WERI-Rb-1 (cell line): ENCODE measurements around the gene SLITRK6.

Source experiments
- DNase-seq: peaks from one replicate; pipeline ENCODE4 v3.0.0-alpha.2; 2020
- H3K27ac ChIP-seq: fragments of 250-450 bp; sonication (Bioruptor Pico); 2 replicates; pipeline ENCODE4 v1.5.1; 2020; ENCODE audit warnings: mild to moderate bottlenecking, moderate library complexity
- H3K27me3 ChIP-seq: fragments of 250-450 bp; sonication (Bioruptor Pico); 2 replicates; pipeline ENCODE4 v1.5.1; 2021; ENCODE audit warnings: mild to moderate bottlenecking, low read depth, moderate library complexity; ENCODE audit not compliant: insufficient read depth, severe bottlenecking
- H3K36me3 ChIP-seq: fragments of 250-450 bp; sonication (Bioruptor Pico); 2 replicates; pipeline ENCODE4 v1.5.1; 2020; ENCODE audit warnings: mild to moderate bottlenecking, moderate library complexity
- H3K4me3 ChIP-seq: 2 replicates; pipeline ENCODE4 v1.5.1; 2011; ENCODE audit warnings: low read depth, mild to moderate bottlenecking, control low read depth, low read length
- H3K9me3 ChIP-seq: fragments of 250-450 bp; sonication (Bioruptor Pico); 2 replicates; pipeline ENCODE4 v1.5.1; 2021; ENCODE audit warnings: mild to moderate bottlenecking, moderate library complexity; ENCODE audit not compliant: severe bottlenecking
- CTCF ChIP-seq: IDR thresholded peaks from 2 replicates; pipeline ENCODE4 v1.5.1; 2011; ENCODE audit warnings: low read depth, mild to moderate bottlenecking, control low read depth, inconsistent platforms, low read length

SLITRK6 gene

GRCh38 chr13:85823832-85824231 lies 24.6 kb upstream of the SLITRK6 start:
- H3K27ac ChIP-seq: no peak overlapping the region
- H3K27me3 ChIP-seq: no peaks in the 10 kb centered on the region
- no peaks in the 10 kb centered on the region for H3K36me3 ChIP-seq
- no peak overlapping the region for H3K4me3 ChIP-seq
- DNase-seq: no peak
- no peaks in the 10 kb centered on the region for H3K9me3 ChIP-seq
- no peak for TF ChIP-seq CTCF

- H3K27me3 ChIP-seq: no peaks in the 10 kb centered on the region
- DNase-seq: no peak
- no peak overlapping the region for H3K4me3 ChIP-seq
- no peak for TF ChIP-seq CTCF
- H3K36me3 ChIP-seq: no peaks in the 10 kb centered on the region
- H3K27ac ChIP-seq: peak overlapping the region; percentile 6
- H3K9me3 ChIP-seq: peaks cover 3% of the 10 kb centered on the region
Measured at GRCh38 chr13:85819513-85819912, 20.3 kb upstream of the SLITRK6 start.

GRCh38 chr13:85816413-85816812 lies 17.2 kb upstream of the SLITRK6 start:
- Histone ChIP-seq H3K4me3 (no peak overlapping the region), H3K27ac (no peak overlapping the region), H3K27me3 (no peaks in the 10 kb centered on the region), H3K9me3 (peaks cover 3% of the 10 kb centered on the region), H3K36me3 (no peaks in the 10 kb centered on the region)
- no peak for DNase-seq
- no peak for TF ChIP-seq CTCF

GRCh38 chr13:85812282-85812681 lies 13.1 kb upstream of the SLITRK6 start:
- H3K4me3 ChIP-seq: no peak overlapping the region
- DNase-seq: peak; percentile 59

GRCh38 chr13:85808811-85809210 lies 9.6 kb upstream of the SLITRK6 start:
- no peak for DNase-seq
- Histone ChIP-seq H3K27ac (no peak overlapping the region), H3K27me3 (no peaks in the 10 kb centered on the region), H3K36me3 (no peaks in the 10 kb centered on the region), H3K4me3 (no peak overlapping the region), H3K9me3 (no peaks in the 10 kb centered on the region)
- no peak for TF ChIP-seq CTCF

More at GRCh38 chr13:85812282-85812681, 13.1 kb upstream of the SLITRK6 start:
- Histone ChIP-seq H3K27ac (no peak overlapping the region), H3K27me3 (no peaks in the 10 kb centered on the region), H3K36me3 (no peaks in the 10 kb centered on the region), H3K9me3 (peaks cover 3% of the 10 kb centered on the region)
- no peak for TF ChIP-seq CTCF

GRCh38 chr13:85806553-85807175 lies 7.4 kb upstream of the SLITRK6 start:
- H3K27ac ChIP-seq: no peak overlapping the region
- H3K4me3 ChIP-seq: no peak overlapping the region
- TF ChIP-seq CTCF: peak; percentile 23; the same call in 1 of the 2 replicates
- no peaks in the 10 kb centered on the region for H3K36me3 ChIP-seq
- no peaks in the 10 kb centered on the region for H3K27me3 ChIP-seq
- no peaks in the 10 kb centered on the region for H3K9me3 ChIP-seq
- DNase-seq: no peak
